Psoas muscle (tissue), 8 donors: Measurements from ENCODE around the gene HOXB4. TPM values are rescaled to one million over a fixed set of nuclear protein-coding genes. Genes with fewer than 3 reads are reported as not detected.

ENCODE experiments used
- ATAC-seq, 4 donors: fragments of 200-7000 bp; cut with Tn5 transposase; one replicate each; pipeline ENCODE4 v1.9.1; 2020; ENCODE audit warnings: moderate library complexity in 3 of 4, mild to moderate bottlenecking in 2 of 4
- DNase-seq, 2 donors: peaks; one replicate each; pipeline ENCODE4 v3.0.0-alpha.2; 2020
- H3K27ac ChIP-seq: fragments of 200-600 bp; one replicate; pipeline ENCODE4 v1.8.0; 2022
- H3K27me3 ChIP-seq, 3 donors: fragments of 200-600 bp in 1 of 3; one replicate each; pipeline versions ENCODE4 v1.6.1 to v1.8.0; 2013 to 2022; ENCODE audit warnings: low read length in 2 of 3, mild to moderate bottlenecking in 2 of 3, moderate library complexity in 1 of 3; ENCODE audit not compliant: insufficient read depth in 3 of 3
- H3K36me3 ChIP-seq, 2 donors: fragments of 200-600 bp in 1 of 2; one replicate each; pipeline versions ENCODE4 v1.6.1 to v1.8.0; 2013 to 2022; ENCODE audit warnings: low read depth in 1 of 2, mild to moderate bottlenecking in 1 of 2, moderate library complexity in 1 of 2; ENCODE audit not compliant: insufficient read depth in 1 of 2
- H3K4me1 ChIP-seq: fragments of 200-600 bp; one replicate; pipeline ENCODE4 v1.8.0; 2022
- H3K4me3 ChIP-seq: fragments of 200-600 bp; one replicate; pipeline ENCODE4 v1.8.0; 2022; ENCODE audit warnings: mild to moderate bottlenecking
- H3K9me3 ChIP-seq: fragments of 200-600 bp; one replicate; pipeline ENCODE4 v1.8.0; 2022
- CTCF ChIP-seq: fragments of 200-600 bp; IDR thresholded peaks from one replicate; pipeline ENCODE4 v1.8.0; 2022; ENCODE audit warnings: antibody characterized with exemption
- WGBS, 3 donors: extraction: QIAGEN DNeasy Blood & Tissue Kit; methylation state at CpG; one replicate each; pipeline versions ENCODE4 v1.1.6 to v1.1.7; 2013; 5-methylcytosine and 5-hydroxymethylcytosine counted together
- intact Hi-C, 2 donors: fragments of 100-400 bp; cut with DNase I; formaldehyde crosslinking; loops; one replicate each; pipeline versions ENCODE4 v1.11.0 to v1.14.2; 2022
- polyA plus RNA-seq, 3 donors: library from polyadenylated mRNA; stranded (reverse); fragments of 200-250 nt; gene quantifications; one replicate each; pipeline ENCODE4 v1.2.3, GENCODE V29; 2013
- total RNA-seq, 4 donors: library from RNA; stranded (reverse); fragmentation: NEBNext Ultra II Directional in 2 of 4; extraction: Animal tissue kit (Norgen Biotek cat#: 25700) in 2 of 4; gene quantifications; one replicate each; pipeline versions ENCODE4 v1.2.1 to v1.2.4, GENCODE V29; 2021 to 2023
- donor health status: healthy with polysubstance abuse.
- donor health status: DM: no; HTN: no; CAD: no; lungs with moderate emphysema.
- donor health status: Bipolar disorder and iron deficiency.
- donor health status: healthy.
- donor health status: DM: yes; HTN: yes; CAD: no.
- donor health status: DM: no; HTN: no; CAD: no.
- donor health status: DM: no; HTN: no; CAD: no.
- donor health status: DM: yes; HTN: yes; CAD: no.

The HOXB4 gene
- total and polyA plus RNA-seq, 7 donors: 0.38 to 4.0 (median 0.89) TPM

- peaks cover 0 to 99% (median 63%) of the 10 kb centered on the region in 3 donors for H3K27me3 ChIP-seq
- intact Hi-C loops: no loop called here
- peak overlapping the region; percentile 77 for H3K4me3 ChIP-seq
- 2 to 3% (median 2%) methylated on average over 22 of the region's 22 CpGs for WGBS, 3 donors
- H3K9me3 ChIP-seq: no peaks in the 10 kb centered on the region
- H3K36me3 ChIP-seq: no peaks in the 10 kb centered on the region
- peak overlapping the region; percentile 61 for H3K27ac ChIP-seq
- DNase-seq: peak in 1 of 2 donors; percentile 30
- ATAC-seq: peak in 2 of 4 donors; percentile 5 to 21
- TF ChIP-seq CTCF: no peak
- H3K4me1 ChIP-seq: peaks cover 17% of the 10 kb centered on the region
Measured at GRCh38 chr17:48611213-48611612, 33.1 kb upstream of the HOXB4 start.

- peaks cover 17% of the 10 kb centered on the region for H3K4me1 ChIP-seq
- H3K36me3 ChIP-seq: no peaks in the 10 kb centered on the region
Measured at GRCh38 chr17:48610282-48611211, 32.4 kb upstream of the HOXB4 start, which contains the start of gene HOXB7. Gene HOXB7 (minus strand): TSS chr17:48611017. CDS start chr17:48610918, 99 bp downstream.

DNA sequence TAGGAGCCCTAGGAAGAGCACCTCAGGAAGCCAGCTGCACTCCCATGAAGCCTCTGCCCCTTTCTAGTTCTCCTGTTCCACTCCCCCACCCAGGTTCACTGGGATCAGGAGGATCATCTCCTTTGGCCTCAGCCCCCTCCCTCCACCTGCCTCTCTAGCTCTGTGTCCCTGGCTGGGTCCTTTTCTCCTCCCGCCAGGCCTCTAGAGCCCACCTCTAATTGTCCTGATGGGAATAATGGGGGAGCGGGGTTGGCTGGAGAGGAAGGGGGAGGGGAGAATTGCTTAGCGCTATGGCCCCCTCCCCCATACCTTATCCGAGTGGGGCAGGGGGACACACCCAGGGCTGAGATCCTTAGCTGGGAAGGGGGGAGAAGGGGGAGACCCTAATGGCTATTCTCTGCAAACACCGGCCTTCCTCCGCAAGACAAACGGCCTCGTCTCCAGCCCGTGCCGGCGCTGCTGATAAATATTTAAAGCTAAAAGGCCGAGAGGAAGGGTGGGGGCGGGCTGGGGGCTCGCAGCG is 31.7 kb upstream of the HOXB4 start:
- Histone ChIP-seq H3K9me3 (no peaks in the 10 kb centered on the region), H3K27ac (peak overlapping the region; percentile 61), H3K4me1 (peaks cover 17% of the 10 kb centered on the region), H3K36me3 (no peaks in the 10 kb centered on the region), H3K27me3 (peaks cover 0 to 100% (median 62%) of the 10 kb centered on the region in 3 donors), H3K4me3 (peak overlapping the region; percentile 77)
- no peak for TF ChIP-seq CTCF
- intact Hi-C loops: no loop called here
- no peak for DNase-seq
- ATAC-seq: no peak
- 5 to 14% (median 9%) methylated on average over 13 to 15 of the region's 15 CpGs for WGBS, 3 donors

More at GRCh38 chr17:48610282-48611211, 32.4 kb upstream of the HOXB4 start, which contains the start of gene HOXB7:
- ATAC-seq (peak; percentile 43 to 69 (median 52)), DNase-seq (peak; percentile 83)
- intact Hi-C loops: no loop called here
- H3K27ac ChIP-seq: peak within 1 kb of the TSS; percentile 61
- H3K9me3 ChIP-seq: no peaks in the 10 kb centered on the region
- WGBS, 3 donors: 1% methylated on average over 66 to 79 of the region's 79 CpGs
- peak within 1 kb of the TSS; percentile 77 for H3K4me3 ChIP-seq
- H3K27me3 ChIP-seq: peaks cover 0 to 99% (median 65%) of the 10 kb centered on the region in 3 donors
- no peak for TF ChIP-seq CTCF

- Histone ChIP-seq H3K4me1 (peaks cover 13% of the 10 kb centered on the region), H3K27ac (no peak overlapping the region), H3K9me3 (no peaks in the 10 kb centered on the region), H3K4me3 (no peak overlapping the region), H3K36me3 (no peaks in the 10 kb centered on the region), H3K27me3 (peaks cover 0 to 100% (median 59%) of the 10 kb centered on the region in 3 donors)
- ATAC-seq (no peak), DNase-seq (no peak)
- intact Hi-C loops: no loop called here
- TF ChIP-seq CTCF: no peak
Measured at GRCh38 chr17:48609033-48609432, 30.9 kb upstream of the HOXB4 start.
